SU-DHL-6 (cell line): ENCODE data around the gene ELMO1.

Source experiments
- H2AFZ ChIP-seq: fragments of 200-600 bp; sonication (generic); 2 replicates; pipeline ENCODE4 v1.6.1; 2014; ENCODE audit warnings: low read depth, mild to moderate bottlenecking, moderate library complexity, mixed read lengths, antibody characterized with exemption, low read length; ENCODE audit not compliant: severe bottlenecking
- H3F3A ChIP-seq: fragments of 200-600 bp; shearing (Covaris generic); 2 replicates; pipeline ENCODE4 v1.6.0; 2016; ENCODE audit warnings: antibody characterized with exemption, mild to moderate bottlenecking; ENCODE audit not compliant: insufficient read depth
- H3K27ac ChIP-seq: fragments of 200-600 bp; sonication (generic); 2 replicates; pipeline ENCODE4 v1.5.1; 2016; ENCODE audit warnings: low read depth, mild to moderate bottlenecking, low read length, moderate library complexity, mixed read lengths
- H3K27me3 ChIP-seq: fragments of 200-600 bp; sonication (generic), shearing (Covaris generic); 2 replicates; pipeline ENCODE4 v1.6.0; 2014; ENCODE audit warnings: mild to moderate bottlenecking, low read length
- H3K36me3 ChIP-seq: fragments of 200-600 bp; sonication (generic); 2 replicates; pipeline ENCODE4 v1.6.1; 2014; ENCODE audit warnings: mild to moderate bottlenecking, low read length, mixed read lengths
- H3K4me2 ChIP-seq: fragments of 300-600, 200-600 bp; shearing (Covaris generic), sonication (generic); 2 replicates; pipeline ENCODE4 v1.6.0; 2014; ENCODE audit warnings: low read length, low read depth, mild to moderate bottlenecking; ENCODE audit not compliant: poor library complexity, severe bottlenecking
- H3K4me3 ChIP-seq: fragments of 200-600 bp; sonication (generic); 2 replicates; pipeline ENCODE4 v1.5.1; 2014; ENCODE audit warnings: antibody characterized with exemption, low read length, mild to moderate bottlenecking, mixed read lengths; ENCODE audit not compliant: insufficient read depth, poor library complexity, severe bottlenecking
- H3K79me2 ChIP-seq: fragments of 200-600 bp; sonication (generic); 2 replicates; pipeline ENCODE4 v1.6.1; 2014; ENCODE audit warnings: mild to moderate bottlenecking, low read length, moderate library complexity; ENCODE audit not compliant: insufficient read depth
- H3K9ac ChIP-seq: fragments of 200-600 bp; sonication (generic); 2 replicates; pipeline ENCODE4 v1.7.0; 2014; ENCODE audit warnings: mild to moderate bottlenecking, low read length
- H3K9me2 ChIP-seq: fragments of 200-600 bp; sonication (generic); replicated peaks from 2 replicates; pipeline ENCODE4 v1.6.1; 2014; ENCODE audit warnings: low read length; ENCODE audit not compliant: insufficient read depth
- H3K9me3 ChIP-seq: fragments of 200-600 bp; sonication (generic); 2 replicates; pipeline ENCODE4 v1.6.1; 2014; ENCODE audit warnings: low read length, mixed read lengths; ENCODE audit not compliant: insufficient read depth
- H4K20me1 ChIP-seq: fragments of 200-600 bp; sonication (generic); 2 replicates; pipeline ENCODE4 v1.6.1; 2014; ENCODE audit warnings: low read depth, mild to moderate bottlenecking, antibody characterized with exemption, low read length, moderate library complexity, mixed read lengths
- CTCF ChIP-seq: fragments of 200-600 bp; sonication (generic); IDR thresholded peaks from one replicate; pipeline ENCODE4 v1.5.1; 2017; ENCODE audit warnings: antibody characterized with exemption, mild to moderate bottlenecking, low read length, moderate library complexity; ENCODE audit not compliant: insufficient read depth, poor library complexity, severe bottlenecking
- EZH2phosphoT487 ChIP-seq: fragments of 200-600 bp; sonication (generic), shearing (Covaris generic); conservative IDR thresholded peaks from 2 replicates; pipeline ENCODE4 v1.6.1; 2018; ENCODE audit warnings: mild to moderate bottlenecking, antibody characterized with exemption, low read length, moderate library complexity, mixed read lengths

The ELMO1 gene

GRCh38 chr7:37399876-37400421 is 48.7 kb downstream of the ELMO1 start:
- no peak overlapping the region for H3K9ac ChIP-seq
- H2AFZ ChIP-seq, result no peak overlapping the region
- no peak overlapping the region for H3K27ac ChIP-seq
- TF ChIP-seq EZH2phosphoT487 (no peak), CTCF (no peak)
- H3K9me2 ChIP-seq, result no peaks in the 10 kb centered on the region
- no peaks in the 10 kb centered on the region for H4K20me1 ChIP-seq
- no peaks in the 10 kb centered on the region for H3K9me3 ChIP-seq
- H3F3A ChIP-seq, result no peaks in the 10 kb centered on the region
- no peak overlapping the region for H3K4me2 ChIP-seq
- H3K36me3 ChIP-seq, result no peaks in the 10 kb centered on the region
- no peak overlapping the region for H3K4me3 ChIP-seq
- no peaks in the 10 kb centered on the region for H3K27me3 ChIP-seq
- H3K79me2 ChIP-seq, result no peaks in the 10 kb centered on the region

- no peak overlapping the region for H3K9ac ChIP-seq
- H4K20me1 ChIP-seq, result no peaks in the 10 kb centered on the region
- no peaks in the 10 kb centered on the region for H3K9me3 ChIP-seq
- no peaks in the 10 kb centered on the region for H3K27me3 ChIP-seq
- H3K4me2 ChIP-seq, result no peak overlapping the region
- no peak overlapping the region for H2AFZ ChIP-seq
- H3K9me2 ChIP-seq, result no peaks in the 10 kb centered on the region
- H3K36me3 ChIP-seq, result no peaks in the 10 kb centered on the region
- H3K4me3 ChIP-seq, result no peak overlapping the region
- H3K27ac ChIP-seq, result no peak overlapping the region
- no peak for TF ChIP-seq CTCF
- TF ChIP-seq EZH2phosphoT487, result no peak
- no peaks in the 10 kb centered on the region for H3F3A ChIP-seq
- H3K79me2 ChIP-seq, result no peaks in the 10 kb centered on the region
Measured at GRCh38 chr7:37398403-37398802, 50.3 kb downstream of the ELMO1 start.

GRCh38 chr7:37395618-37396259 is 52.9 kb downstream of the ELMO1 start:
- Histone ChIP-seq H3K79me2 (no peaks in the 10 kb centered on the region), H3K9me2 (no peaks in the 10 kb centered on the region), H2AFZ (no peak overlapping the region), H3K9me3 (no peaks in the 10 kb centered on the region), H3F3A (no peaks in the 10 kb centered on the region), H3K4me3 (no peak overlapping the region), H3K27ac (no peak overlapping the region), H3K9ac (no peak overlapping the region), H3K36me3 (no peaks in the 10 kb centered on the region), H4K20me1 (no peaks in the 10 kb centered on the region), H3K27me3 (no peaks in the 10 kb centered on the region), H3K4me2 (no peak overlapping the region)
- TF ChIP-seq CTCF (no peak), EZH2phosphoT487 (no peak)
